Measurements from ENCODE around the gene SLC28A3. TPM values are rescaled to one million over a fixed set of nuclear protein-coding genes. Genes with fewer than 3 reads are reported as not detected.

Gene SLC28A3
- total RNA-seq, 3 donors from 2014 or later (not counting 1 experiment from before 2014, with no cell fraction given) = 0.16 to 1.6 TPM; not detected in 1

GRCh38 chr9:84354035-84354434 lies 13.5 kb upstream of the SLC28A3 start:
- Mint-ChIP-seq H3K36me3 (no peaks in the 10 kb centered on the region), H3K4me3 (no peak overlapping the region), H3K9me3 (no peaks in the 10 kb centered on the region), H3K4me1 (peaks cover 0 to 9% of the 10 kb centered on the region in 2 donors), H3K27me3 (ENCODE audit: low read depth in 2 of 2) (no peaks in the 10 kb centered on the region), H3K27ac (no peak overlapping the region)
- no peaks in the 10 kb centered on the region for H3K27me3 ChIP-seq (ENCODE audit: control insufficient read depth, insufficient read depth, low read length)
- DNase-seq (no peak), ATAC-seq (no peak)
- WGBS (ENCODE audit: insufficient coverage) = 93% methylated on average over 1 of the region's 1 CpG
- no peak for TF ChIP-seq CTCF (IDR thresholded peaks at IDR 0.05)
- no peaks in the 10 kb centered on the region for H3K4me1 ChIP-seq (ENCODE audit: control insufficient read depth, insufficient read depth, low read length)
- no peak overlapping the region for H3K4me3 ChIP-seq (ENCODE audit: low read length)
- no peak overlapping the region for H3K27ac ChIP-seq (ENCODE audit: low read length)
- intact Hi-C loops (cut with micrococcal nuclease) = no loop called here
- no peaks in the 10 kb centered on the region for H3K36me3 ChIP-seq (ENCODE audit: control insufficient read depth, insufficient read depth, low read length)
- H3K9me3 ChIP-seq (ENCODE audit: control insufficient read depth, insufficient read depth, low read length) = no peaks in the 10 kb centered on the region

- no peak for TF ChIP-seq CTCF (IDR thresholded peaks at IDR 0.05)
- no peak for DNase-seq
- no peaks in the 10 kb centered on the region for H3K27me3 ChIP-seq (ENCODE audit: control insufficient read depth, insufficient read depth, low read length)
- no peaks in the 10 kb centered on the region for H3K9me3 Mint-ChIP-seq
- H3K9me3 ChIP-seq (ENCODE audit: control insufficient read depth, insufficient read depth, low read length) = no peaks in the 10 kb centered on the region
- intact Hi-C loops (cut with micrococcal nuclease) = no loop called here
- no peak overlapping the region for H3K4me3 ChIP-seq (ENCODE audit: low read length)
- no peak overlapping the region for H3K4me3 Mint-ChIP-seq
- no peaks in the 10 kb centered on the region for H3K4me1 ChIP-seq (ENCODE audit: control insufficient read depth, insufficient read depth, low read length)
- H3K27ac Mint-ChIP-seq = no peak overlapping the region
- H3K27ac ChIP-seq (ENCODE audit: low read length) = no peak overlapping the region
- ATAC-seq = no peak
- peaks cover 0 to 7% of the 10 kb centered on the region in 2 donors for H3K27me3 Mint-ChIP-seq (ENCODE audit: low read depth in 2 of 2)
- 70% methylated on average over 1 of the region's 1 CpG for WGBS (ENCODE audit: insufficient coverage)
- no peaks in the 10 kb centered on the region for H3K4me1 Mint-ChIP-seq
- H3K36me3 Mint-ChIP-seq = no peaks in the 10 kb centered on the region
- H3K36me3 ChIP-seq (ENCODE audit: control insufficient read depth, insufficient read depth, low read length) = no peaks in the 10 kb centered on the region
Observed at GRCh38 chr9:84349671-84350070, 9.1 kb upstream of the SLC28A3 start.

- ATAC-seq (peak in 2 of 3 donors; percentile 20 to 32), DNase-seq (no peak)
- Histone ChIP-seq H3K27me3 (ENCODE audit: control insufficient read depth, insufficient read depth, low read length) (no peaks in the 10 kb centered on the region), H3K4me1 (ENCODE audit: control insufficient read depth, insufficient read depth, low read length) (no peaks in the 10 kb centered on the region), H3K9me3 (ENCODE audit: control insufficient read depth, insufficient read depth, low read length) (no peaks in the 10 kb centered on the region), H3K4me3 (ENCODE audit: low read length) (no peak overlapping the region), H3K27ac (ENCODE audit: low read length) (no peak overlapping the region), H3K36me3 (ENCODE audit: control insufficient read depth, insufficient read depth, low read length) (no peaks in the 10 kb centered on the region)
- no peak for TF ChIP-seq CTCF (IDR thresholded peaks at IDR 0.05)
- Mint-ChIP-seq H3K9me3 (no peaks in the 10 kb centered on the region), H3K4me1 (peaks cover 0 to 13% of the 10 kb centered on the region in 2 donors), H3K27me3 (ENCODE audit: low read depth in 2 of 2) (peaks cover 0 to 7% of the 10 kb centered on the region in 2 donors), H3K36me3 (no peaks in the 10 kb centered on the region), H3K27ac (peak overlapping the region in 1 of 2 donors; percentile 40), H3K4me3 (no peak overlapping the region)
- intact Hi-C loops (cut with micrococcal nuclease) = no loop called here
- WGBS (ENCODE audit: insufficient coverage) = 84% methylated on average over 2 of the region's 6 CpGs
Observed at GRCh38 chr9:84343111-84343521, 2.6 kb upstream of the SLC28A3 start.

GRCh38 chr9:84339962-84340361 lies 596 bp downstream of the SLC28A3 start:
- no peaks in the 10 kb centered on the region for H3K27me3 Mint-ChIP-seq (ENCODE audit: low read depth in 2 of 2)
- no peaks in the 10 kb centered on the region for H3K27me3 ChIP-seq (ENCODE audit: control insufficient read depth, insufficient read depth, low read length)
- no peak for DNase-seq
- H3K36me3 ChIP-seq (ENCODE audit: control insufficient read depth, insufficient read depth, low read length) = no peaks in the 10 kb centered on the region
- WGBS (ENCODE audit: insufficient coverage) = 83% methylated on average over 4 of the region's 4 CpGs
- intact Hi-C loops (cut with micrococcal nuclease) = no loop called here
- H3K27ac ChIP-seq (ENCODE audit: low read length) = no peak overlapping the region
- H3K4me3 Mint-ChIP-seq = no peak overlapping the region
- H3K4me1 Mint-ChIP-seq = peaks cover 0 to 13% of the 10 kb centered on the region in 2 donors
- no peaks in the 10 kb centered on the region for H3K9me3 Mint-ChIP-seq
- H3K36me3 Mint-ChIP-seq = no peaks in the 10 kb centered on the region
- H3K9me3 ChIP-seq (ENCODE audit: control insufficient read depth, insufficient read depth, low read length) = no peaks in the 10 kb centered on the region
- ATAC-seq = no peak
- no peak for TF ChIP-seq CTCF (IDR thresholded peaks at IDR 0.05)
- H3K27ac Mint-ChIP-seq = no peak overlapping the region
- H3K4me3 ChIP-seq (ENCODE audit: low read length) = no peak overlapping the region
- H3K4me1 ChIP-seq (ENCODE audit: control insufficient read depth, insufficient read depth, low read length) = no peaks in the 10 kb centered on the region

Data from natural killer cell (primary cell).